Adrenal gland (tissue), 5 donors: ENCODE measurements around the gene NMNAT1.
"Not testable (repeated sequence)": the region's sequence is repeated elsewhere in the genome, so short reads cannot be mapped to it uniquely, and the experiment has no call there.

ENCODE experiments used
- CTCF ChIP-seq, 6 experiments: fragments of 450-650 bp in 4 of 6; fragments of 200-600 bp in 2 of 6; sonication (generic) in 1 of 6; IDR thresholded peaks; 1 replicate in 5 of 6; 2 replicates in 1 of 6; pipeline versions ENCODE4 v1.5.1 to v1.8.0; 2016 to 2021; ENCODE audit warnings: antibody characterized with exemption in 6 of 6, mild to moderate bottlenecking in 2 of 6, moderate library complexity in 1 of 6
- POLR2A ChIP-seq, 2 donors: fragments of 450-650 bp; IDR thresholded peaks; one replicate each; pipeline ENCODE4 v1.6.1; 2017; ENCODE audit warnings: antibody characterized with exemption in 2 of 2, mild to moderate bottlenecking in 2 of 2, moderate library complexity in 1 of 2
- donor health status: DM: no; HTN: no; CAD: no.

DNA sequence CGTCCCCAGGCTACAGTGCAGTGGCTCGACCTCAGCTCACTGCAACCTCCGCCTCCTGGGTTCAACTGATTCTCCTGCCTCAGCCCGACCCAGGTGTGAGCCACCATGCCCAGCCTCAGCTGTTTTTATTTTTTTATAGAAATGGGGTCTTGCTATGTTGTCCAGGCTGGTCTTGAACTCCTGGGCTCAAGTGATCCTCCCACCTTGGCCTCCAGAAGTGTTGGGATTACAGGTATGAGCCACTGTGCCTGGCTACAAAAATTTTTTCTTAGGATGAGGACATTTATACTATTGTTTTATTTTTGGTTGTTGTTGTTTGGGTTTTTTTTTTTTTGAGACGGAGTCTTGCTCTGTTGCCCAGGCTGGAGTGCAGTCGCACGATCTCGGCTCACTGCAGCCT, 62.0 kb downstream of the NMNAT1 start:
- not testable (repeated sequence) for TF ChIP-seq CTCF, POLR2A (IDR thresholded peaks at IDR 0.05)
